NCI-H2171 treated with DMSO at 0.1 percent for 48 hours (cell line): Measurements from ENCODE around the gene TMEM63A.
"Not testable (repeated sequence)": the region's sequence is repeated elsewhere in the genome, so short reads cannot be mapped to it uniquely, and the experiment has no call there.

ENCODE experiments used
- DNase-seq: peaks from one replicate; lab custom pipeline; 2025; lab: John Stamatoyannopoulos, UW

The TMEM63A gene

GRCh38 chr1:225908773-225909172 is 26.6 kb upstream of the TMEM63A start:
- DNase-seq, result no peak

GRCh38 chr1:225908013-225908640 is 25.9 kb upstream of the TMEM63A start:
- DNase-seq, result no peak

DNA sequence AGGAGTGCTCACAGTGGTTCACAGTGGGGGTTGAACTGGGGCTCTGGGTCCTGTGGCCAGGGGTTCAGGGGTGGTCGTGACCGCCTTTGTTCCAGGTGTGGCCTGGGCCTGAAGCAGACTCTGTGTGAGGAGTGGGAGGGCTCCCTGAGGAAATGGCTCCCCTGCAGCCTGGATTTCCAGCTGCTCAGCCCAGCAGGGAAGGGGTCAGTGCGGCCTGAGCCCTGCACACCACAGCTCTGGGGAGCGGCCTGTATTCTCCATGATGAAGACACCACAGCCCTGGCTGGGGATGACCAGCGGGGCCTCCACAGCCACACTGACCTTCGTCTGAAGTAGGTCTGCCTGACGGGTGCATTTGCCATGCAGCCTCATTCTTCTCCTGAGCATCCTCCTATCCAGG is 25.2 kb upstream of the TMEM63A start:
- no peak for DNase-seq

GRCh38 chr1:225906467-225906866 is 24.3 kb upstream of the TMEM63A start:
- DNase-seq, result no peak

GRCh38 chr1:225903623-225904022 is 21.4 kb upstream of the TMEM63A start:
- no peak for DNase-seq

- no peak for DNase-seq
These were observed 17.1 kb upstream of the TMEM63A start for GRCh38 chr1:225899044-225899925.

- no peak for DNase-seq
These were observed 15.7 kb upstream of the TMEM63A start for GRCh38 chr1:225897595-225898514.

DNA sequence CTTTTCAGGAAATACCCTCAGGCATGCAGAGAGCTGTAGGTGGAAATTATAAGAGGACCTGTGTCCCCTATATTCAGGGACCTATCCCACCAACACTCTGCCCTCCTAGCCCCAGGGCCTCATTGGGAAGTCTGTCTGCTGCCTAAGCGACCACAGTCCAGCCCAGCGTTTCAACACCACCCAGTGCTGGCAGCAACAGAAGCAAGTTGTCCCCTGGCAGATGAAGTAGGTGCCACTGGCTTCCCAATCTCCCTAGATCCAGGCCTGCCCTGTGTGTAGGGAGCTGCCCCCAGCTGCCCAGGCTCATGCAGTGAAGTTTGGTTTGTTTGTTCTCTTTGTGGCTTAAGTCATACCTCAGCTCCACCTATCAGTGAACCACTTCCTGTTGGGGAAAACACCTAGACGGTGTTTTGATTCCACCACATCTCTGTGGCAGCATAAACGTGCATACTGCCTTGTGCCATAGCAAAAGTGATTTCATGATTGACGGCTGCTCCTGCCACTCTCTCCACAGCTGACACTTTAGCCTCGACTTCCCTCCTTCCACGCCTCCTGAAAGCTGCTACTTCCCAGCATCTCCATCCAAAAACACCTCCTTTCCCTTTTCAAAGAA is 14.9 kb upstream of the TMEM63A start:
- DNase-seq, result no peak

GRCh38 chr1:225896494-225896893 is 14.3 kb upstream of the TMEM63A start:
- DNase-seq, result no peak

- no peak for DNase-seq
These were observed 10.1 kb upstream of the TMEM63A start for GRCh38 chr1:225892307-225892706.

GRCh38 chr1:225891229-225891972 is 9.2 kb upstream of the TMEM63A start:
- no peak for DNase-seq

GRCh38 chr1:225890346-225891228 is 8.4 kb upstream of the TMEM63A start:
- DNase-seq, result no peak

DNA sequence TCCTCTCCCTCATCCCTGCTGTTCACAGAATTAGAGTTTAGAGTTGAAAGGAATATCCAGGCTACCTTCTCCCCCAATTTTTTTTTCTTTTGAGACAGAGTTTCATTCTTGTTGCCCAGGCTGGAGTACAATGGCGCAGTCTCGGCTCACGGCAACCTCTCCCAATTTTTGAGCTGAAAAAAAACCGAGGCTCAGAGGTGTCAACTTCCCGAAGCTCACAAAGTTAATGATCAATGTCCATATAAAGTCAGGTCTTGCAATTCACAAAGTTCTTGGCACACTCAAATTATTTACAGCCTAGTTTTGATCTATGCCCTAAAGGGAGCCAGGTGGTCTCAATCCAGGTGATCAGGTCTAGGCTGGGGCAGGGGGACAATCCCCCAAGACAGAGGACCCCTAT is 7.6 kb upstream of the TMEM63A start:
- no peak for DNase-seq

DNA sequence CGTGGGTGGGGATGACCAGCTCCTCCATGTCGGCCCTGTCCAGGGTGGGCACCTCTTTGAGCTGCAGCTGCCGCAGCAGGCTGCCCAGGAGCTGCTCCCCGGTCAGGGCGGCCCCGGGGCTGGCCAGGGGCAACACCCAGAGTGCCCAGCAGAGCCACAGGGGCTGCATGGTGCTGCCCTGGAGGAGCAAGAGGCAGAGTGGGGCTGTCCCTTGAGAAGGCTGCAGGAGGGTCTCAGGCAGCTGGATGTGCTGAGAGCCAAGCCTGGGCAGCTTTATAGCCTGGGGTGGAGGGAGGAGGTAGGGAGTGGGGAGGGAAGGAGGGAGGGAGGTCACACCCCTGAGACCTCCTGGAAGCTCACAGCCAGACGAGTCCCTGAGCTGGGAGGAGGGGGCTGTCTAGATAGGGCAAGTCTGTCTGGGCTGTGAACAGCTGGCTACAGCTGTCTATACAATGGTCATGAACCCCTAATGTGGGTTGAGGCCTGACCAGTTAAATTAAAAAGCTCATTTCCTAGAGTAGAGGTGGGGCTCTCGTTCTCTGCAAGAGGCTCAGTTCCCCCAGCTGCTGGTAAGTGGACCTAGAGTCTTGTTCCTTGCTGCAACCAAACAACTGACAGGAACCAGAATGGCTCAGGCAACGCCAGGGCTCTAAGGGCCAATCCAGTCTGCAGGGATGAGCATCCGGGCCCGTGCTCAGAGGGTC is 6.9 kb upstream of the TMEM63A start, which contains the start of gene LEFTY1:
LEFTY1 (minus strand) TSS at position 249 of the 704 bp plus-strand sequence; CDS start at position 169, 80 bp downstream.
- DNase-seq, result no peak

DNA sequence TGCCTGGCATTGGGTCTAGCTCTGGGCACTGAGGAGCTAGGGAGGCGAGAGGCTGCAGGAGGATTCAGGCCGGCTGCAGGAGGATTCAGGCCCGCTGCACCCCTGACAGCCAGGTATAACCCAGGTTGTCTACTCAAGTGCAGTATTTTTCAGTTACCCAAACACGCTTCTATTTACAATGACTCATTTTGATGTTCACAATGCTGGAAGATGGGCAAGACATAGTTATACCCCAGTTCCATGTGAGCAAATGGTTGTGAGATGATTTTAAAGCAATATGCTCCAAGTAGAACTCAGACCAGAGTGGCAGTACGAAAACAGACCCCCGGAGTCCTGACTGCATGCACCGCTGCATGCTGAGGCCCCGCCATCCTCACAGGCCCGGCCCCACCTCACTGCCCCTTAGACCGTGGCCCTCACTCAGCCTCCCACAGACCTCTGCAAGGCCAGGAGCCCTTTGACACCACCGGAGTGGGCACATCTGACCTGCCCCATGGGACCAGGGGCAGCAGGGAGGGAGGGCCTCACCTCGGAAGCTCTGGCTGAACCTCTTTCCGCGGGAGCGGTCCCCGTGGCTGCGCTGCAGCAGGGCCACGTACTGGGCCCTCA is 6.2 kb upstream of the TMEM63A start:
- DNase-seq, result no peak

GRCh38 chr1:225887554-225888288 is 5.5 kb upstream of the TMEM63A start:
- DNase-seq, result not testable (repeated sequence)

GRCh38 chr1:225887030-225887314 is 4.8 kb upstream of the TMEM63A start:
- no peak for DNase-seq
